ENCODE results near the gene SCN1B. TPM values are rescaled to one million over a fixed set of nuclear protein-coding genes. Genes with fewer than 3 reads are reported as not detected.

The SCN1B gene
- 2.9 and 3.5 TPM in 2 replicates for total RNA-seq

GRCh38 chr19:35030257-35031071, at the start of gene SCN1B:
Gene SCN1B, plus strand, starts transcription at chr19:35030470. Its CDS starts 351 bp downstream, at chr19:35030821.

GRCh38 chr19:34999498-35000337, 30.6 kb upstream of the SCN1B start, which contains the start of gene GRAMD1A:
Gene GRAMD1A, plus strand, starts transcription at chr19:35000323. Its CDS starts 156 bp downstream, at chr19:35000479.

DNA sequence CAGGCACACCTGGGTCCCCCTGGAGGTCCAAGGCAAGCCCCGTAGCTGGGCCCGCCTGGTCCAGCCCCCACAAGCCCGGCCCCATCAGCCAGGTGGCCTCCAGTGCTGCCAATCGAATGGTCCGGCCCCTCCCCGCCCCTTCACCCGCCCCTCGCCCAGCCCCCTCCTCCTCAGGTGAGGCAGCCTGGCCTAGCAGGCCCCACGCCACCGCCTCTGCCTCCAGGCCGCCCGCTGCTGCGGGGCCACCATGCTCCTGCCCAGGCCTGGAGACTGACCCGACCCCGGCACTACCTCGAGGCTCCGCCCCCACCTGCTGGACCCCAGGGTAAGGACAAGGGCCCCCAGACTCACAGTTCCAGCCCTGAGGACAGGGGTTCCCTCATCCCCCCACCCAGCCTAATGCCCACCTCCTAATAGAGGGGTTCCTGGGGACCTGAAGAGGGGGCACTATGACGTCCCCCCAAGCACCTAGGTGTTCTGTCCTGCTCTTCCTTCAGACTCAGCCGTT, 11.3 kb downstream of the SCN1B start, which contains the start of gene HPN:
TSS of gene HPN (plus strand) at position 174 of the 508 bp plus-strand sequence. CDS start 786 bp downstream, outside the sequence.

Other genes with a start within 250 kb of the SCN1B start
- 3.6 and 4.4 TPM in 2 replicates for gene ZNF30, start 103.6 kb upstream of the SCN1B start, total RNA-seq
- 20.7 and 25.0 TPM in 2 replicates for gene ZNF792, start 66.2 kb upstream of the SCN1B start, total RNA-seq
- gene GRAMD1A, start 30.1 kb upstream of the SCN1B start, total RNA-seq: 30.2 TPM in 2 replicates
- gene HPN, start 11.3 kb downstream of the SCN1B start, total RNA-seq: not detected in 2 replicates
- not detected in 2 replicates for gene FXYD3, start 85.4 kb downstream of the SCN1B start, total RNA-seq
- gene LGI4, start 104.6 kb downstream of the SCN1B start, total RNA-seq: not detected in 2 replicates
- not detected in 2 replicates for gene FXYD1, start 108.4 kb downstream of the SCN1B start, total RNA-seq
- not detected in 2 replicates for gene FXYD7, start 112.8 kb downstream of the SCN1B start, total RNA-seq
- 16.2 and 17.0 TPM in 2 replicates for gene FXYD5, start 124.3 kb downstream of the SCN1B start, total RNA-seq
- gene FAM187B, start 198.3 kb downstream of the SCN1B start, total RNA-seq: not detected in 2 replicates
- 0.30 and 0.32 TPM in 2 replicates for gene LSR, start 218.5 kb downstream of the SCN1B start, total RNA-seq
- gene USF2, start 238.5 kb downstream of the SCN1B start, total RNA-seq: 27.9 and 35.3 TPM in 2 replicates

All from epithelial cell of umbilical artery (primary cell).